Psoas muscle (tissue), 8 donors: Measurements from ENCODE around the gene EVC. TPM values are rescaled to one million over a fixed set of nuclear protein-coding genes. Genes with fewer than 3 reads are reported as not detected.

ENCODE experiments used
- ATAC-seq, 4 donors: fragments of 200-7000 bp; cut with Tn5 transposase; one replicate each; pipeline ENCODE4 v1.9.1; 2020; ENCODE audit warnings: moderate library complexity in 3 of 4, mild to moderate bottlenecking in 2 of 4
- DNase-seq, 2 donors: peaks; one replicate each; pipeline ENCODE4 v3.0.0-alpha.2; 2020
- H3K27ac ChIP-seq: fragments of 200-600 bp; one replicate; pipeline ENCODE4 v1.8.0; 2022
- H3K27me3 ChIP-seq, 3 donors: fragments of 200-600 bp in 1 of 3; one replicate each; pipeline versions ENCODE4 v1.6.1 to v1.8.0; 2013 to 2022; ENCODE audit warnings: low read length in 2 of 3, mild to moderate bottlenecking in 2 of 3, moderate library complexity in 1 of 3; ENCODE audit not compliant: insufficient read depth in 3 of 3
- H3K36me3 ChIP-seq, 2 donors: fragments of 200-600 bp in 1 of 2; one replicate each; pipeline versions ENCODE4 v1.6.1 to v1.8.0; 2013 to 2022; ENCODE audit warnings: low read depth in 1 of 2, mild to moderate bottlenecking in 1 of 2, moderate library complexity in 1 of 2; ENCODE audit not compliant: insufficient read depth in 1 of 2
- H3K4me1 ChIP-seq: fragments of 200-600 bp; one replicate; pipeline ENCODE4 v1.8.0; 2022
- H3K4me3 ChIP-seq: fragments of 200-600 bp; one replicate; pipeline ENCODE4 v1.8.0; 2022; ENCODE audit warnings: mild to moderate bottlenecking
- H3K9me3 ChIP-seq: fragments of 200-600 bp; one replicate; pipeline ENCODE4 v1.8.0; 2022
- WGBS, 3 donors: extraction: QIAGEN DNeasy Blood & Tissue Kit; methylation state at CpG; one replicate each; pipeline versions ENCODE4 v1.1.6 to v1.1.7; 2013; 5-methylcytosine and 5-hydroxymethylcytosine counted together
- intact Hi-C, 2 donors: fragments of 100-400 bp; cut with DNase I; formaldehyde crosslinking; loops; one replicate each; pipeline versions ENCODE4 v1.11.0 to v1.14.2; 2022
- polyA plus RNA-seq, 3 donors: library from polyadenylated mRNA; stranded (reverse); fragments of 200-250 nt; gene quantifications; one replicate each; pipeline ENCODE4 v1.2.3, GENCODE V29; 2013
- total RNA-seq, 4 donors: library from RNA; stranded (reverse); fragmentation: NEBNext Ultra II Directional in 2 of 4; extraction: Animal tissue kit (Norgen Biotek cat#: 25700) in 2 of 4; gene quantifications; one replicate each; pipeline versions ENCODE4 v1.2.1 to v1.2.4, GENCODE V29; 2021 to 2023
- TF ChIP-seq, protein P1 (sequence below): fragments of 200-600 bp; IDR thresholded peaks from one replicate; pipeline ENCODE4 v1.8.0; 2022; ENCODE audit warnings: antibody characterized with exemption
- donor health status: healthy with polysubstance abuse.
- donor health status: DM: no; HTN: no; CAD: no; lungs with moderate emphysema.
- donor health status: Bipolar disorder and iron deficiency.
- donor health status: healthy.
- donor health status: DM: yes; HTN: yes; CAD: no.
- donor health status: DM: no; HTN: no; CAD: no.
- donor health status: DM: no; HTN: no; CAD: no.
- donor health status: DM: yes; HTN: yes; CAD: no.

Gene EVC
- total and polyA plus RNA-seq, 7 donors = 0.56 to 3.8 (median 1.5) TPM

GRCh38 chr4:5788144-5788543, 77.1 kb downstream of the EVC start:
- intact Hi-C loops = no loop called here
- Histone ChIP-seq H3K27ac (no peak overlapping the region), H3K36me3 (no peaks in the 10 kb centered on the region), H3K27me3 (no peaks in the 10 kb centered on the region), H3K4me3 (no peak overlapping the region), H3K9me3 (no peaks in the 10 kb centered on the region), H3K4me1 (no peaks in the 10 kb centered on the region)
- WGBS, 3 donors = 44 to 51% (median 48%) methylated on average over 2 of the region's 2 CpGs
- ATAC-seq (no peak), DNase-seq (no peak)
- TF ChIP-seq, protein P1, sequence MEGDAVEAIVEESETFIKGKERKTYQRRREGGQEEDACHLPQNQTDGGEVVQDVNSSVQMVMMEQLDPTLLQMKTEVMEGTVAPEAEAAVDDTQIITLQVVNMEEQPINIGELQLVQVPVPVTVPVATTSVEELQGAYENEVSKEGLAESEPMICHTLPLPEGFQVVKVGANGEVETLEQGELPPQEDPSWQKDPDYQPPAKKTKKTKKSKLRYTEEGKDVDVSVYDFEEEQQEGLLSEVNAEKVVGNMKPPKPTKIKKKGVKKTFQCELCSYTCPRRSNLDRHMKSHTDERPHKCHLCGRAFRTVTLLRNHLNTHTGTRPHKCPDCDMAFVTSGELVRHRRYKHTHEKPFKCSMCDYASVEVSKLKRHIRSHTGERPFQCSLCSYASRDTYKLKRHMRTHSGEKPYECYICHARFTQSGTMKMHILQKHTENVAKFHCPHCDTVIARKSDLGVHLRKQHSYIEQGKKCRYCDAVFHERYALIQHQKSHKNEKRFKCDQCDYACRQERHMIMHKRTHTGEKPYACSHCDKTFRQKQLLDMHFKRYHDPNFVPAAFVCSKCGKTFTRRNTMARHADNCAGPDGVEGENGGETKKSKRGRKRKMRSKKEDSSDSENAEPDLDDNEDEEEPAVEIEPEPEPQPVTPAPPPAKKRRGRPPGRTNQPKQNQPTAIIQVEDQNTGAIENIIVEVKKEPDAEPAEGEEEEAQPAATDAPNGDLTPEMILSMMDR = no peak

- intact Hi-C loops = no loop called here
- H3K9me3 ChIP-seq = no peaks in the 10 kb centered on the region
- H3K4me1 ChIP-seq = no peaks in the 10 kb centered on the region
- no peak for DNase-seq
- H3K27me3 ChIP-seq = no peaks in the 10 kb centered on the region
- whole genome bisulfite sequencing, 3 donors = 78 to 88% (median 83%) methylated on average over 5 of the region's 5 CpGs
- no peaks in the 10 kb centered on the region for H3K36me3 ChIP-seq
- H3K4me3 ChIP-seq = no peak overlapping the region
- H3K27ac ChIP-seq = no peak overlapping the region
- TF ChIP-seq, protein P1 = no peak
- ATAC-seq = no peak
Observed at GRCh38 chr4:5789141-5789540, 78.1 kb downstream of the EVC start.

DNA sequence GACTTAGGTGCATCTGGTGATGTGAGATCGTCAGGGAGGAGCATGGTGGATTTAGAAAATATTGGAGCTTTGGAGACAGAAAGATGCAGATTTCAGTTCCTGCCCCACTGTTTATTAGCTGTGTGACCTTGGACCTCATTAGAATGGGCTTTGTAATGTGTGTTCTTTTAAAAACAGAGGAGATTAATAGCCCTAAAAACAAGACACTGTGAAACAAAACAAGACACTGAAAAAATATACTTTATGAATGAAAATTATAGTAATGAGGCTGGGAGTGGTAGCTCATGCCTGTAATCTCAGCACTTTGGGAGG, 79.5 kb downstream of the EVC start:
- Histone ChIP-seq H3K9me3 (no peaks in the 10 kb centered on the region), H3K4me1 (no peaks in the 10 kb centered on the region), H3K36me3 (peaks cover 0 to 2% of the 10 kb centered on the region in 2 donors), H3K4me3 (no peak overlapping the region), H3K27ac (no peak overlapping the region), H3K27me3 (no peaks in the 10 kb centered on the region)
- TF ChIP-seq, protein P1 = no peak
- DNase-seq = no peak
- intact Hi-C loops = no loop called here
- 29 to 47% (median 40%) methylated on average over 1 of the region's 1 CpG for WGBS, 3 donors
- no peak for ATAC-seq

- peaks cover 0 to 4% of the 10 kb centered on the region in 2 donors for H3K36me3 ChIP-seq
- 79 to 93% (median 87%) methylated on average over 3 of the region's 3 CpGs for WGBS, 3 donors
- no peak for DNase-seq
- no peaks in the 10 kb centered on the region for H3K9me3 ChIP-seq
- intact Hi-C loops = no loop called here
- no peaks in the 10 kb centered on the region for H3K27me3 ChIP-seq
- no peak overlapping the region for H3K4me3 ChIP-seq
- H3K27ac ChIP-seq = no peak overlapping the region
- TF ChIP-seq, protein P1 = no peak
- no peak for ATAC-seq
- H3K4me1 ChIP-seq = no peaks in the 10 kb centered on the region
Observed at GRCh38 chr4:5791654-5792053, 80.7 kb downstream of the EVC start.

DNA sequence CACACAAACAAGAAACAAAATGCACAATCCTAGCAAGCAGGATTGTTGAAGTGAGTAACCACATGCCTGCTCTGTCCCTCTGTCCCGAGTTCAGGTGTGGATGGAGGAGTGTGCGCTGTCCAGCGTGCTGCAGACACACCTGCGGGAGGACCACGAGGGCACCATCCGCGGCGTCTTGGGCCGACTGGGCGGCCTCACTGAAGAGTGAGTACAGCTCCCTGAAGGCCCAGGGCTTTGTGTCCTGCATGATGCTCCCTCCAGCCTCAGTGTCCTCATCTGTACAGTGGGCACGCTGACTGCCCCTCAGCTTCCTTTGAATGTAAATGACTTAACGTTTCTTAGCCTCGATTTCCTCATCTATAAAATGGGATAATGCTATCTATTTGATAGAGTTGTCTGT, 82.5 kb downstream of the EVC start:
- no peaks in the 10 kb centered on the region for H3K9me3 ChIP-seq
- WGBS, 3 donors = 92 to 93% (median 93%) methylated on average over 13 of the region's 13 CpGs
- no peak overlapping the region for H3K4me3 ChIP-seq
- H3K27me3 ChIP-seq = no peaks in the 10 kb centered on the region
- H3K4me1 ChIP-seq = no peaks in the 10 kb centered on the region
- intact Hi-C loops = no loop called here
- DNase-seq (no peak), ATAC-seq (no peak)
- TF ChIP-seq, protein P1 = no peak
- no peak overlapping the region for H3K27ac ChIP-seq
- H3K36me3 ChIP-seq = peaks cover 0 to 4% of the 10 kb centered on the region in 2 donors
